Neural cell (in vitro differentiated cells): Measurements from ENCODE around the gene EVL. TPM values are rescaled to one million over a fixed set of nuclear protein-coding genes. Genes with fewer than 3 reads are reported as not detected.

Experiments used
- H2AFZ ChIP-seq: fragments of 200-600, 300-800 bp; sonication (generic), shearing (Covaris generic); 2 replicates; pipeline ENCODE4 v1.6.0; 2014; ENCODE audit warnings: low read depth, mild to moderate bottlenecking, antibody characterized with exemption, low read length, moderate library complexity
- H3F3A ChIP-seq: fragments of 200-600 bp; shearing (Covaris generic); 2 replicates; pipeline ENCODE4 v1.6.1; 2016; ENCODE audit warnings: mild to moderate bottlenecking, moderate library complexity, mixed read lengths, antibody characterized with exemption, low read length; ENCODE audit not compliant: insufficient read depth, poor library complexity, severe bottlenecking
- H3K27ac ChIP-seq: fragments of 200-600, 300-800 bp; sonication (generic), shearing (Covaris generic); 2 replicates; pipeline ENCODE4 v1.5.1; 2014; ENCODE audit warnings: mild to moderate bottlenecking, low read length, moderate library complexity
- H3K27me3 ChIP-seq: fragments of 300-800, 200-600 bp; sonication (generic), shearing (Covaris generic); 2 replicates; pipeline ENCODE4 v1.6.0; 2014; ENCODE audit warnings: mild to moderate bottlenecking, low read depth, low read length, moderate library complexity; ENCODE audit not compliant: insufficient read depth
- H3K36me3 ChIP-seq: fragments of 300-800, 200-600 bp; sonication (generic), shearing (Covaris generic); 2 replicates; pipeline ENCODE4 v1.5.1; 2014; ENCODE audit warnings: mild to moderate bottlenecking, antibody characterized with exemption, low read length, moderate library complexity; ENCODE audit not compliant: insufficient read depth
- H3K4me2 ChIP-seq: fragments of 300-800, 200-600 bp; sonication (generic), shearing (Covaris generic); 2 replicates; pipeline ENCODE4 v1.6.0; 2014; ENCODE audit warnings: mild to moderate bottlenecking, low read length
- H3K4me3 ChIP-seq: fragments of 300-800, 200-600 bp; sonication (generic), shearing (Covaris generic); 2 replicates; pipeline ENCODE4 v1.5.1; 2014; ENCODE audit warnings: mild to moderate bottlenecking, low read length, moderate library complexity
- H3K79me2 ChIP-seq: fragments of 200-600 bp; shearing (Covaris generic); replicated peaks from 2 replicates; pipeline ENCODE4 v1.6.0; 2014; ENCODE audit warnings: mild to moderate bottlenecking, low read length, moderate library complexity; ENCODE audit not compliant: insufficient read depth
- H3K9ac ChIP-seq: fragments of 300-800, 200-600 bp; sonication (generic), shearing (Covaris generic); 2 replicates; pipeline ENCODE4 v1.6.1; 2016; ENCODE audit warnings: mild to moderate bottlenecking, low read length, mixed read lengths
- H3K9me2 ChIP-seq: fragments of 200-600 bp; shearing (Covaris generic); 2 replicates; pipeline ENCODE4 v1.6.1; 2016; ENCODE audit warnings: mild to moderate bottlenecking, low read length, mixed read lengths; ENCODE audit not compliant: insufficient read depth
- H3K9me3 ChIP-seq: fragments of 200-600, 300-800 bp; sonication (generic), shearing (Covaris generic); 2 replicates; pipeline ENCODE4 v1.6.1; 2016; ENCODE audit warnings: mild to moderate bottlenecking, mixed run types, low read length, moderate library complexity, mixed read lengths
- H4K20me1 ChIP-seq: fragments of 200-600 bp; shearing (Covaris generic); 2 replicates; pipeline ENCODE4 v1.6.1; 2016; ENCODE audit warnings: mild to moderate bottlenecking, mixed run types; ENCODE audit not compliant: insufficient read depth
- CTCF ChIP-seq: fragments of 450-650 bp; IDR thresholded peaks from 2 replicates; pipeline ENCODE4 v1.5.1; 2014; ENCODE audit warnings: antibody characterized with exemption, mild to moderate bottlenecking, moderate library complexity; ENCODE audit not compliant: poor library complexity, severe bottlenecking
- EP300 ChIP-seq: fragments of 450-650 bp; conservative IDR thresholded peaks from 2 replicates; pipeline ENCODE4 v1.6.1; 2014; ENCODE audit warnings: antibody characterized with exemption, mild to moderate bottlenecking, moderate library complexity; ENCODE audit not compliant: poor library complexity, severe bottlenecking
- EZH2 ChIP-seq: fragments of 200-600, 300-800 bp; shearing (Covaris generic), sonication (generic); IDR thresholded peaks from 2 replicates; pipeline ENCODE4 v1.6.1; 2014; ENCODE audit warnings: antibody characterized with exemption, low read length, borderline replicate concordance, mild to moderate bottlenecking; ENCODE audit not compliant: insufficient read depth, poor library complexity, severe bottlenecking
- MXI1 ChIP-seq: fragments of 450-650 bp; conservative IDR thresholded peaks from 2 replicates; pipeline ENCODE4 v1.6.1; 2014; ENCODE audit warnings: antibody characterized with exemption, mild to moderate bottlenecking; ENCODE audit not compliant: poor library complexity, severe bottlenecking
- POLR2AphosphoS5 ChIP-seq: IDR thresholded peaks from 2 replicates; pipeline ENCODE4 v1.6.1; 2012
- RAD21 ChIP-seq: fragments of 450-650 bp; conservative IDR thresholded peaks from 2 replicates; pipeline ENCODE4 v1.6.1; 2014; ENCODE audit warnings: antibody characterized with exemption, mild to moderate bottlenecking, moderate library complexity
- REST ChIP-seq: IDR thresholded peaks from 2 replicates; pipeline ENCODE4 v1.6.1; 2012; ENCODE audit warnings: borderline replicate concordance
- SMC3 ChIP-seq: fragments of 450-650 bp; conservative IDR thresholded peaks from 2 replicates; pipeline ENCODE4 v1.6.1; 2014; ENCODE audit warnings: antibody characterized with exemption, mild to moderate bottlenecking, moderate library complexity; ENCODE audit not compliant: poor library complexity
- TAF1 ChIP-seq: IDR thresholded peaks from 2 replicates; pipeline ENCODE4 v1.6.1; 2012; ENCODE audit warnings: low read depth
- polyA plus RNA-seq: library from polyadenylated mRNA; depleted of rRNA; stranded (reverse); fragments of >200 nt; gene quantifications from 2 replicates; pipeline ENCODE4 v1.2.3, GENCODE V29; 2014

EVL gene
- polyA plus RNA-seq, 1 donor from 2014 or later = 387 TPM

GRCh38 chr14:100076606-100077005 lies 11.4 kb downstream of the EVL start:
- Histone ChIP-seq H3K4me2 (no peak overlapping the region), H3K79me2 (peaks cover 44% of the 10 kb centered on the region), H3K9me2 (no peaks in the 10 kb centered on the region), H4K20me1 (peaks cover 29% of the 10 kb centered on the region), H3K4me3 (no peak overlapping the region), H3K27me3 (no peaks in the 10 kb centered on the region), H2AFZ (no peak overlapping the region), H3K9me3 (no peaks in the 10 kb centered on the region), H3K9ac (no peak overlapping the region), H3K36me3 (no peaks in the 10 kb centered on the region), H3K27ac (no peak overlapping the region), H3F3A (peaks cover 5% of the 10 kb centered on the region)
- no peak for TF ChIP-seq EZH2
- no peak for TF ChIP-seq CTCF
- TF ChIP-seq RAD21 = no peak
- no peak for TF ChIP-seq SMC3
- no peak for TF ChIP-seq REST
- TF ChIP-seq MXI1 = no peak
- no peak for TF ChIP-seq TAF1
- TF ChIP-seq POLR2AphosphoS5 = no peak
- no peak for TF ChIP-seq EP300

GRCh38 chr14:100077441-100077840 lies 12.2 kb downstream of the EVL start:
- no peaks in the 10 kb centered on the region for H3K9me2 ChIP-seq
- no peak overlapping the region for H3K27ac ChIP-seq
- H3K9me3 ChIP-seq = no peaks in the 10 kb centered on the region
- no peak overlapping the region for H2AFZ ChIP-seq
- no peak overlapping the region for H3K9ac ChIP-seq
- H3K4me2 ChIP-seq = no peak overlapping the region
- H3K79me2 ChIP-seq = peaks cover 50% of the 10 kb centered on the region
- H3K36me3 ChIP-seq = no peaks in the 10 kb centered on the region
- H3F3A ChIP-seq = peaks cover 5% of the 10 kb centered on the region
- no peak overlapping the region for H3K4me3 ChIP-seq
- no peaks in the 10 kb centered on the region for H3K27me3 ChIP-seq
- TF ChIP-seq MXI1 = no peak
- no peak for TF ChIP-seq TAF1
- no peak for TF ChIP-seq SMC3
- TF ChIP-seq REST = no peak
- no peak for TF ChIP-seq RAD21
- no peak for TF ChIP-seq CTCF
- TF ChIP-seq EP300 = no peak
- no peak for TF ChIP-seq EZH2
- TF ChIP-seq POLR2AphosphoS5 = no peak
- peaks cover 34% of the 10 kb centered on the region for H4K20me1 ChIP-seq
